Measurements from ENCODE around the gene HPCAL1.

HPCAL1 gene

GRCh38 chr2:10466801-10467200 lies 164.1 kb downstream of the HPCAL1 start:
- no peak for DNase-seq (ENCODE audit: low read depth)

DNA sequence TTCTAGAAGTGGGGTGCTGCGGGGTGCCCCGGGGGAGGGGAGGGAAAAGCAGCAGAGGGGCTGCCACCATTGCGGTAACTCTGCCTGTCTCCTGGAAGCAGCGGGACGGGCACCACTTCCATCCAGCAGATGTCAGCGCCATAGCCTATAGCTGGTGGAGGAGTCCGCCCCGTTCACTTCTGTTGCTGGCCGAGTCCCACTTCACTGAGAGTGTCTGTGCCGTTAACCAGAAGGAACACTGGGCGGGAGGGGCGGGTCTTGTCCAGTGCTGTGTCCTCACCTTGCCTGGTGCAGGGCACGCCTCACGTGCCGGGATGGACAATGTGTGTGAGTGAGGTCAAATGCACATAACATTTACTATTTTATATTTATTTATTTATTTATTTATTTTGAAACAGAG lies 164.7 kb downstream of the HPCAL1 start:
- DNase-seq (ENCODE audit: low read depth), result no peak

DNA sequence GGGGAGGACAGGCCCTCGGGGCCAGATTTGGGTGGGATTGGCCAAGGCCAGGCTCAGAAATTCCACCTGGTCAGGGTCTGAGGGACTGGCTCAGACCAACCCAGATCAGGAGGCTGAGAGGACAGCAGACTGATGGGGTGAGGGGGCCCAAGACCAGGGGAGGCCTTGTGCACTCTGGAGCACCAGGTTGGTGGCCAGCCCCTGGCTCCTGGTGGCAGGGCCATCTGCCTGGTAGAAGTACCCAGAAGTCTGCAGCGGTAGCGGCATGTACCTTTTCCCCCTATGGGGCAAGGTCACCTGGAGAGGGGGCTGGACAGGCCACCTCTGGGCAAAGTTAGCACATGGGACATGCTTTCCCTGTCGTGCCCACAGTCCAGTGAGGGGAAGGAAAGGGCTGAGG lies 166.6 kb downstream of the HPCAL1 start:
- DNase-seq (ENCODE audit: low read depth), result no peak

GRCh38 chr2:10469955-10470608 lies 167.4 kb downstream of the HPCAL1 start:
- DNase-seq (ENCODE audit: low read depth), result no peak

DNA sequence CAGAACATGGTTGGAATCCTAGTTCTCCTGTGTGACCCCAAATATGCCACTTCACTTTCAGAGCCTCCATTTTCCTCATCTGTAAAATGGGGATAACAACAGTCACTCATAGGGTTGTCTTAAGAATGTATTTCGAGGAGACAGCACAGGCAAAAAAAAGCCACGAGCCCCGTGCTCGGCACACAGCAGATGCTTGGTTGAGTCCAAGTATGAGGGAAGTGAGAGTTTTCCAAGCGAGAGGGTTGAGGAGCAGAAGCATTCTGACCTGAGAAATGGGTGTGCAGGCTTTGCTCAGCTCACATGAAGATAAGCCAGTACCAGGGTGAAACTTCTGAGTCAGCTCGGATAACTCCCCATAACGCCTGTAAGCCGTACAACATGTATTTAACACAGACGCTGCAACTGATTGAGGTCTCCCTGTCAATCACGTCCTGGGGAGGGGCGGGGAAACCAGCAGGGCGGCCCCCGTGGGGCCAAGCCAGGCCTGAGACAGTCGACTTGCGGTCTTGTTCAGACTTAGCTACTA lies 168.4 kb downstream of the HPCAL1 start:
- no peak for DNase-seq (ENCODE audit: low read depth)

DNA sequence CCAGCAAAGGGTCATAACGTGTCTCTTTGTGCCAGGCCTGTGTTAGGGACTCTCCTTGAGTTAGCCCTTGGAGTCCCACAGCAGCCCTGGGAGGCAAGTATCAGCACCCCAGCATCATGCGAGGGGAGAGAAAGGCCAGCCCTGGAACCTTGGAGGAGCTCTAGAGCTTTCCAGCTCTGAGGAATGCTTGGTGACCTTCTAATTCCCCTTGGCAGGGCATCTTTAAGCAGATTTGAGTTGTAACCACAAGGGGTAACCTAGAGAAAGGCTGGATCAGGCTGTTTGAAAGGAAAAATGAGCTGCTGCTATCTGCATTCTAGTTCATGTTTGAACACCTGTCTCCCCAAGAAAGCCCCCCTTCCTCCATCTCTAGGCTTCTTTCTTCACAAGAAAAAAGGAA lies 169.3 kb downstream of the HPCAL1 start:
- no peak for DNase-seq (ENCODE audit: low read depth)

DNA sequence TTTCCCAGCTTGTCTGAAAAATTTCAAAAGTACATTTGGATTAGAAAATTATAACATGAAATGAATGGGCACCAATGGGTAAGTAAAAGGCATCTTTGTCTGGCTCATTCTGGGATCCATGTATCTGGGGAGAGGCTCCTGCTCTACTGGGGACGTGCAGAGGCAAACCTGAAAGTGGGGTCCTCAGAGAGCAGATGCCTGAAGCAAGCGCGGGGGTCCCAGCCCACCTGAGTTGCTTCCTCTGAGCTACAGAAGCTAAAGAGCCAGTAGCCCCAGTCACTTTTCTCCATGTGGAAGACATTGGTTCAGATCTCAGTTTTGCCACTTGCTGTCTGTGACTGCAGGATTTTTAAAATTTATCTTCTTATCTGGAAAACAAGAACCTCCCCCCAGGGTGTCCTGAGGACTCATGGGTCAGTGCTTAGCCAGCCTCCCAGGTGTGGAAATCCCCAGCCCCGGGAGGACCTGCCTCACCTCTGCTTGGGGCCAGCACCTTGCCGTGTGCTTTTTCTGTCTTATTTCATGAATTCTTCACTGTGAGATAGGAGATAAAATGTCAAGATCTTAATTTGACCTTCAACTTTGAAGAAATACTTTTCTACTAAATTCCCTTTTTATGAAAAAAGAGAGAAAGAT lies 170.5 kb downstream of the HPCAL1 start:
- DNase-seq (ENCODE audit: low read depth), result no peak

- no peak for DNase-seq (ENCODE audit: low read depth)
Measured at GRCh38 chr2:10475221-10475722, 172.6 kb downstream of the HPCAL1 start.

GRCh38 chr2:10475811-10476660 lies 173.3 kb downstream of the HPCAL1 start:
- no peak for DNase-seq (ENCODE audit: low read depth)

DNA sequence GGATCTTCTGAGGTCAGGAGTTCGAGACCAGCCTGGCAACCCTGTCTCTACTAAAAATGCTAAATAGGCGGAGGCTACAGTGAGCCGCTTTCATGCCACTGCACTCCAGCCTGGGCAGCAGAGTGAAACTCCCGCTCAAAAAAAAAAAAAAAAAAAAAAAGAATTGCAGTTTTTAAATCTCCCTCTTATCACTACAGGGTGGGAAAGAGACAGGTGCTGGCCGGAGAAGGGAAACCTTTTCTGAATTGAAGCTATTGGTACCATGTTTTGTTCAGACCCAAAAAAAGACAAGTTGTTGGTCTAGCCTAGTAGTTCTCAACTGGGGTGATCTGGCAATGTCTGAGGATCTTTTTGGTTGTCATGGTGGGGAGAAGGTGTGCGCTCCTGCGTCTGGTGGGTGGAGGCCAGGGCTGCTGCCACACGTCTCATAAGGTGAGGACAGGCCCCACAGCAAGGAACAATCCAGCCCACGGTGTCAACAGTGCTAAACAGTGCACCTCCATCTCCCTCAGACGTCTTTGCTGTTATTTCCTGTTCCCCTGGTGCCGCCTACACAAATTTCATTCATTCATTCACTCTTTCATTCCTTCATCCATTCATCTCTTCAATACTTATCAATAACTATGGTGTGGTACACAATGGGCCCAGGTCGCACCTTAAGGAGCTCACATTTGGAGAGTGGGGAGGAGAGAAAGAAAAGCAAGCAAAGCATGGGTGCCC lies 174.2 kb downstream of the HPCAL1 start:
- no peak for DNase-seq (ENCODE audit: low read depth)

Measured in stimulated activated CD8-positive, alpha-beta memory T cell treated with anti-CD3 and anti-CD28 coated beads, Interleukin-15, amount 100 ng/mL, for 1 hour (primary cell).